ENCODE results near the gene SMIM45.
"Not testable (repeated sequence)": the region's sequence is repeated elsewhere in the genome, so short reads cannot be mapped to it uniquely, and the experiment has no call there.

SMIM45 gene

DNA sequence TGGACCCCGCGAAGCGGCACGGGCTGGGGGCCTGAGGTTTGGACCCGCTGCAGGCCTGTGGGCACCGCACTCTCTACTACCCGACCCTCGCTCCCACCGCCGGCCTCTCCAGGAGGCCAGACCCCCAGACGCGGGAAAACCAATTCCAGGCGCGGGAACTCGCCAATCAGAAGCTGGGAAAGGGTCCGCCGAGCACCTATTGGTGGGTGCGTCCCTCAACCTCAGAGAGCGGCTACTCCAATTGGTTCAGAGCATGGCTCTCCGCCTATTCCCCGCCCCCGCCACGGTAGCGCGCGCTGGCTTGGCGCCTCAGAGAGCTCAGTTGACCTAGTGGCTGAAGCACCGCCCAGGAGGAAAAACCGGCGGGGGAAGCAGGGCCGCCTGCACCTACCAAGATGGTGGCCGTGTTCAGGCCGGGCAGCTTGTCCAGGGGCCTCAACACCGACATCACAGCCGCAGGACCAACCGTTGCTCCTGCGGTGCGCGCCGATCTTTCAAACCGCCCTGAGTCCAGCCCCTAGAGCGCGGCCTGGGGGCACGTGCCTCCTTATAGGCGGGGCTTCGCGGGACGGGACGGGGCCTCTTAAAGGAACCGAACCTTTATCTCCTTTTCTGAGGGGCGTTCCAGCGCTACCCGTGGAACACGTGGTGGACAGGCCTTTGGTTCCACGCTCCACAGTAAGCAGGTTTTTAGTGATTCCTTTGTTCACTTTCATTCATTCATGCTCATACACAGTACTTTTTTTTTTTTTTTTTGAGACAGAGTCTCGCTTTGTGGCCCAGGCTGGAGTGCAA, 5.1 kb upstream of the SMIM45 start, which contains the start of gene CENPM:
Gene CENPM, minus strand, starts transcription at position 524 of the 795 bp plus-strand sequence. Its CDS starts 76 bp downstream, at position 448.
- H3K36me3 ChIP-seq, result no peaks in the 10 kb centered on the region
- ATAC-seq, result peak; percentile 98
- H3K27me3 ChIP-seq, result no peaks in the 10 kb centered on the region
- peak within 1 kb of the TSS; percentile 67 to 90 for H3K4me3 ChIP-seq
- intact Hi-C loops (cut with DNase I), result loop anchor here in 1 of 2 donors (10.0 kb wide), 1 partner anchor 122 kb away; no protein-coding TSS in a partner anchor
- no peaks in the 10 kb centered on the region for H3K9me3 ChIP-seq
- DNase-seq, result peak; percentile 91 to 97 (median 92)
- TF ChIP-seq, protein P1, sequence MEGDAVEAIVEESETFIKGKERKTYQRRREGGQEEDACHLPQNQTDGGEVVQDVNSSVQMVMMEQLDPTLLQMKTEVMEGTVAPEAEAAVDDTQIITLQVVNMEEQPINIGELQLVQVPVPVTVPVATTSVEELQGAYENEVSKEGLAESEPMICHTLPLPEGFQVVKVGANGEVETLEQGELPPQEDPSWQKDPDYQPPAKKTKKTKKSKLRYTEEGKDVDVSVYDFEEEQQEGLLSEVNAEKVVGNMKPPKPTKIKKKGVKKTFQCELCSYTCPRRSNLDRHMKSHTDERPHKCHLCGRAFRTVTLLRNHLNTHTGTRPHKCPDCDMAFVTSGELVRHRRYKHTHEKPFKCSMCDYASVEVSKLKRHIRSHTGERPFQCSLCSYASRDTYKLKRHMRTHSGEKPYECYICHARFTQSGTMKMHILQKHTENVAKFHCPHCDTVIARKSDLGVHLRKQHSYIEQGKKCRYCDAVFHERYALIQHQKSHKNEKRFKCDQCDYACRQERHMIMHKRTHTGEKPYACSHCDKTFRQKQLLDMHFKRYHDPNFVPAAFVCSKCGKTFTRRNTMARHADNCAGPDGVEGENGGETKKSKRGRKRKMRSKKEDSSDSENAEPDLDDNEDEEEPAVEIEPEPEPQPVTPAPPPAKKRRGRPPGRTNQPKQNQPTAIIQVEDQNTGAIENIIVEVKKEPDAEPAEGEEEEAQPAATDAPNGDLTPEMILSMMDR (IDR thresholded peaks at IDR 0.05), result no peak
- peaks cover 0 to 17% of the 10 kb centered on the region in 2 donors for H3K4me1 ChIP-seq
- H3K27ac ChIP-seq, result peak within 1 kb of the TSS in 1 of 2 donors; percentile 24

DNA sequence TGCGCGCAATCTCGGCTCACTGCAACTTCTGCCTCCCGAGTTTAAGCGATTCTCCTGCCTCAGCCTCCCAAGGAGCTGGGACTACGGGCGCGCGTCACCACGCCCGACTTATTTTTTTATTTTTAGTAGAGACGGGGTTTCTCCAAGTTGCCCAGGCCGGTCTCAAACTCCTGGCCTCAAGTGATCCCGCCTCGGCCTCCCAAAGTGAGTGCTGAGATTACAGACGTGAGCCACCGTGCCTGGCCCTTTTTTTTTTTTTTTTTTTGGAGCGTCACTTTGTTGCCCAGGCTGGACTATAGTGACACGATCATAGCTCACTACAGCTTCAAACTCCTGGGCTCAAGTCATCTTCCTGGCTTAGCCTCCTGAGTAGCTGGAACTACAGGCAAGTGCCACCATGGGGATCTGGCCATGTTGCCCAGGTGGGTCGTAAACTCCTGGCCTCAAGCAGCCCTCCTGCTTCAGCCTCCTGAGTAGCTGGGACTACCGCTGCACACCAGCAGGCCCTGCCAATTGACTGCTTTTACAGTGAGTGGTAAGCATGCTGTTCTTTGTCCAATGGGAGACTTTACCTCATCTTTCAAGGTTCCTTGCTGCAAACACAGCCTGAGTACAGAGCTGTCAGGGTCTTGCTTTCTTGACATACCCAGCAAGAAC, 4.4 kb upstream of the SMIM45 start:
- Histone ChIP-seq H3K27ac (no peak overlapping the region), H3K4me3 (peak overlapping the region; percentile 67 to 90), H3K4me1 (peaks cover 0 to 17% of the 10 kb centered on the region in 2 donors), H3K27me3 (no peaks in the 10 kb centered on the region), H3K36me3 (no peaks in the 10 kb centered on the region), H3K9me3 (no peaks in the 10 kb centered on the region)
- DNase-seq, result no peak
- no peak for ATAC-seq
- intact Hi-C loops (cut with DNase I), result loop anchor here in 1 of 2 donors (10.0 kb wide), 1 partner anchor 123 kb away; no protein-coding TSS in a partner anchor
- TF ChIP-seq, protein P1 (IDR thresholded peaks at IDR 0.05), result no peak

DNA sequence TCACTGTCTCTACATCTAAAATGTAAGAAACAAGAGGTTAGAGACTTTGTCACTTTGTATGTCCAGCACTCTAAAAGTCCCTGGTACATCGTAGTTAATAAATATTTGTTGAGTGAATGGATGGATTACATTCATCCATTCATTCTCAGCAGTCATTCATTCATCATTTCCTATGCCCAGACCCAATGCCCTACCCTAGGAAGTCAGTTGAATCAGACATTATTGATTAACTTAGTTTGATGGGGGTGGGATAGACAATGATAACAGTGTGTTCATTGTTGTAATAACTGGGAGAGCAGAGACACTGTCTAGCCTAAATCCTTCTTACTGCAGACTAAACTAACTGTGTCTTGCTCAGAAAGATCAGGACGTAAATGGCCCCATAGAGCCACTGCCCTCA, 3.8 kb upstream of the SMIM45 start:
- H3K27me3 ChIP-seq, result no peaks in the 10 kb centered on the region
- intact Hi-C loops (cut with DNase I), result loop anchor here in 1 of 2 donors (10.0 kb wide), 1 partner anchor 123 kb away; no protein-coding TSS in a partner anchor
- peaks cover 0 to 17% of the 10 kb centered on the region in 2 donors for H3K4me1 ChIP-seq
- no peaks in the 10 kb centered on the region for H3K9me3 ChIP-seq
- DNase-seq, result no peak
- no peak for ATAC-seq
- no peak overlapping the region for H3K4me3 ChIP-seq
- TF ChIP-seq, protein P1 (IDR thresholded peaks at IDR 0.05), result no peak
- H3K36me3 ChIP-seq, result no peaks in the 10 kb centered on the region
- H3K27ac ChIP-seq, result no peak overlapping the region

DNA sequence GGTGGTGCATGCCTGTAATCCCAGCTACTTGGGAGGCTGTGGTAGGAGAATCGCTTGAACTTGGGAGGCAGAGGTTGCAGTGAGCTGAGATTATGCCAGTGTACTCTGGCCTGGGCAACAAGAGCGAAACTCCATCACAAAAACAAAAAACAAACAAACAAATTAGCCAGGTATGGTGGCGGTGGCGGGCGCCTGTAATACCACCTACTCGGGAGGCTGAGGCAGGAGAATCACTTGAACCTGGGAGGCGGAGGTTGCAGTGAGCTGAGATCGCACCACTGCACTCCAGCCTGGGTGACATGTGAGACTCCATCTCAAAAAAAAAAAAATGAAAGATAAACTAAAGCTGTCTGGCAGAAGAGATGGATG, 3.0 kb upstream of the SMIM45 start:
- not testable (repeated sequence) for H3K36me3 ChIP-seq, H3K9me3 ChIP-seq, H3K27me3 ChIP-seq, DNase-seq, H3K27ac ChIP-seq, ATAC-seq, H3K4me3 ChIP-seq
- intact Hi-C loops (cut with DNase I), result loop anchor here in 1 of 2 donors (10.0 kb wide), 1 partner anchor 124 kb away; no protein-coding TSS in a partner anchor
- peaks cover 0 to 17% of the 10 kb centered on the region in 2 donors for H3K4me1 ChIP-seq

DNA sequence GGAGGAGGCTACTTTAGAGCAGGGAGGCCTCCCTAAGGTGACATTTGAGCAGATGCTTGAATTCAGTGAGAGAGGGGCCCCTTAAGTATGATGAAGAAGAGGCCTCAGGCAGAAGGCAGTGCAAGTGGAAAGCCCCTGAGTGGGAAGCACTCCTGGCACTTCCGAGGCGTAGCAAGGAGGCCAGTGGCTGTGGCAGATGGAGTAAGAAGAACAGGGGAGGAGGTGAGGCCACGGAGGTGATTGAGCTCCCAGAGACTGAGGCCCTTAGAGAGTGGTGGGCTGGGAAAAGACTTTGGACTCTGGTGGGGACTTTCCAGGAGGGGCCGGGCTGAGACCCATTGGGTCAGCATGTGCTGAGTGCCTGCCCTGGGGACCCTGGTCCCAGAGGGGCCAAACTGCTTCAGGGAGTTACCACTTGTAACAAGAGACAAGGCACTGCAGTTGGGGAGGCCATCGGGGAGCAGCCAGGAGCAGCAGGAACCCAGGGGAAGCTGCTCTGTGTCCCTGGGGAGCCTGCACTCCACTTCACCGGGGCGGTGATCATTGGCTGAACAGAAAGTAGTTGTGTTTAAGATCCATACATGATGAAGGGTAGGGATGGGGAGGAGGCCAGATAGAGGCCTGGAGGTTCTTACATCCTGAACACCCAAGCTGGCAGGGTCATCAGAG, 2.5 kb upstream of the SMIM45 start:
- peaks cover 0 to 17% of the 10 kb centered on the region in 2 donors for H3K4me1 ChIP-seq
- no peak overlapping the region for H3K4me3 ChIP-seq
- no peak for ATAC-seq
- no peaks in the 10 kb centered on the region for H3K27me3 ChIP-seq
- no peak overlapping the region for H3K27ac ChIP-seq
- no peak for DNase-seq
- TF ChIP-seq, protein P1 (IDR thresholded peaks at IDR 0.05), result no peak
- H3K9me3 ChIP-seq, result no peaks in the 10 kb centered on the region
- H3K36me3 ChIP-seq, result no peaks in the 10 kb centered on the region
- intact Hi-C loops (cut with DNase I), result loop anchor here in 1 of 2 donors (10.0 kb wide), 1 partner anchor 125 kb away; no protein-coding TSS in a partner anchor

All from left lung (tissue), 4 donors.